Measurements from ENCODE around the gene S100Z.

Gene S100Z

GRCh38 chr5:76953551-76954382 is 104.0 kb downstream of the S100Z start:
- DNase-seq (ENCODE audit: low spot score), result no peak

- DNase-seq (ENCODE audit: low spot score), result no peak
These were observed 104.6 kb downstream of the S100Z start for GRCh38 chr5:76954383-76954763.

DNA sequence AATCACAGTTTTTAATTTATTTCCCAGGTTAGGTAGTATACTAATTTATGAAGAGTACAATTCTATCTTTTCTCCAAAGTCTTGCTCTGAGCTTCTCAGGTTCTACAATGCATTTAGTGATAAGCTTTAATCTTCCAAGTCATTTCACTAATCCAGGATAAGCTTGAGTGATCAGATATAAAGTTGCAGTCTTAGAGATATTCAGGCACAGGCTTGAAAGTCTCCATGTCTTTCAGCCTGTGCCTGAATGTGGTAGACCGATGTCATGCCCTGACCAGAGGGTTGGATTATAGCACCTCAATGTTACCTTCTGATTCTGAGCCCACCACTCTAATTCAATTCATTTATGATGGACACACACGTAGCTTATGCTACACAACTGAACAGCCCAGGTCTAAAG is 106.2 kb downstream of the S100Z start:
- DNase-seq (ENCODE audit: low spot score), result no peak

DNA sequence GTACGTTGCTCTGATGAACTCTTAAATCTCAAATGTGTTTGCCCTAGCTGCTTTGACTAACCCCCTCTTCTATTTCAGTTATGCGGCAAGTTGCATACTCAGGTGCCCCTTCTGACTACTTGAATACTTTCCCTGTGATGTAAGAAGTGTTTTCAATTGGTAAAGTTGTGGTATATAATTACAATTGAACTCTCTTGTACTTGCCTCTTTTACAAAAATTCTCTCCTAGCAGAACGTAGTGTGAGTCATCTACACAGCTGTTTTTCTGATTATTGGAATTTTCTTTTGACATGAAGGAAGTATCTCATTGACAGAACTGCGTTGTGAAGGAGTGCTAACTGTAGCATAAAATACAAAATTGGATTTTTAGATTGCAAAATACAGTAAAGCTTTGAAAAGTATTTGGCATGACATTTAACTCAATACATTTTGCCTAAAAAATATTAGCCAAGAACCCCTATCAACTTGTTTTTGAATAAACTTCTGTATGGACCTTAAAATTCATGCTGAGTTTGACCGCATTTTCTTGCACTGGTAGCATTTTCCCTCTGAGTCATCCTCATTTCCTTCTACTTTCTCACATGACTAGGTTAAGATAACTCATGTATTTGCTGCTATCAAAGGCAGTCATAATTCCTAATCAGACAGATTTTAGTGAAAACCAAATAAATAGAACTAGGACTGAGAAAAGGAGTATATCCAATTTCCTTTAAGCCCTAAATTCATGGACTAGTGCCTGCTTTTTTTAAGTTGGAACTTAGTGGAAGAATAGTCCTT is 109.4 kb downstream of the S100Z start:
- DNase-seq (ENCODE audit: low spot score), result no peak

GRCh38 chr5:76960004-76960625 is 110.3 kb downstream of the S100Z start:
- DNase-seq (ENCODE audit: low spot score), result no peak

DNA sequence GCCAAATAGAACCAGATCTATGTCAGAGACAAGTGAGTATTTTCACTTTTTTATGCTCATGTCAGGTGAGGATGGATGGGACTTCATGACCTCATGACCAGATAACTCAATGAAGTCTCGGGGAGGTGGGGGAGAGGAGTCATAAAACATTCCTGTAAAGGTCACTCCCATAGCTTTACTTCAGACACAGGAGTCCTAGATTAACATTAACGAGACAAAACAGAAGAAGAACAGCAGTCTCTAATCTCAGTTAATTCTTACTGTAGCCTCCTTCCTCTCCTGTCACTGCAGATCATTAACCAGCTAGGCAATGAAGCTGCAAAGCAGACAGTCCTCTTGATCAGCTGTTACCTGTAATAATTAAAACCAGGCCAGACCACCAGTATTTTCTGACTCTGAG is 114.2 kb downstream of the S100Z start:
- DNase-seq (ENCODE audit: low spot score), result no peak

All from left forelimb (tissue), 1 donor.